Activated CD8-positive, alpha-beta memory T cell treated with anti-CD3 and anti-CD28 coated beads, Interleukin-2, amount 50 U/mL, for 4 hours (primary cell): Measurements from ENCODE around the gene HARBI1.
"Not testable (repeated sequence)": the region's sequence is repeated elsewhere in the genome, so short reads cannot be mapped to it uniquely, and the experiment has no call there.

Experiments
- DNase-seq: peaks from one replicate; pipeline ENCODE4 v3.0.0-alpha.2; 2020

HARBI1 gene

GRCh38 chr11:46594785-46595184, 22.2 kb downstream of the HARBI1 start:
- DNase-seq: no peak

GRCh38 chr11:46594374-46594700, 22.7 kb downstream of the HARBI1 start:
- DNase-seq: no peak

GRCh38 chr11:46593550-46594373, 23.3 kb downstream of the HARBI1 start, which contains the start of gene AMBRA1:
AMBRA1 (minus strand) TSS chr11:46594023; CDS start chr11:46548380, 45,643 bp downstream.
- peak; percentile 76 for DNase-seq

DNA sequence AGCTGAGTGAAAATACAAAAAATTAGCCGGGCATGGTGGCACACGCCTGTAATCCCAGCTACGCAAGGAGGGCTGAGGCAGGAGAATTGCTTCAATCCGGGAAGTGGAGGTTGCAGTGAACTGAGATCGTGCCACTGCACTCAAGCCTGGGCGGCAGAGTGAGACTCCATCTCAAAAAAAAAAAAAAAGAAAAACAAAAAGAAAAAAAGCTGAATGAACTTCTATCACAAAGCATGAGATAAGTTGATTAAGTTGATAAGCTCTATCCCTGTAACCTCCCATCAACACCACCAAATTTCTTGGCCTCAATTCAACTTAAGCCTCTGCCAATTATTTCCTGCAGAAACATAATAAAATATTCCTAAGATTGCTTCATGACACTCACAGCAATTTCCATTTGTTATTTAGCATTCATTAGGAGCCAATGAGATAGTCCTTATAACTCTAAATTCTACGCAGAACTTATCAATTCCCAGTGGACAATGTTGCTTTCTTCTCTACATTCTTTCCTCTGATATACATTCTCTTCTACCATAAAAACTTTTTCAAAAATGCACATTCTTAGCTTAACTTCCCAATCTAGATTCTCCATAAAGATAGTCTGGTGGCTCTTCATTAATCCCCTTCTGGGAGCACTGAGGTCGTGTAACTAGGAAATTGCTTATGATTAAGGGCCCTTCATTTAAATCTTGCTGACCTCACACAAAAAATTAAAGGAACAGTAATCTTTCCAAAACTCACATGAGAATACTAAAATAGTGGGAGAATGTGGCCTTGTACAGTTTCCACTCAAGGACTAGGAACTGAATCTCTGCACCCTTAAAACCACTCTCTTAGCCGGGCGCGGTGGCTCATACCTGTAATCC, 26.1 kb downstream of the HARBI1 start:
- no peak for DNase-seq

GRCh38 chr11:46588915-46589314, 28.1 kb downstream of the HARBI1 start:
- DNase-seq: no peak

DNA sequence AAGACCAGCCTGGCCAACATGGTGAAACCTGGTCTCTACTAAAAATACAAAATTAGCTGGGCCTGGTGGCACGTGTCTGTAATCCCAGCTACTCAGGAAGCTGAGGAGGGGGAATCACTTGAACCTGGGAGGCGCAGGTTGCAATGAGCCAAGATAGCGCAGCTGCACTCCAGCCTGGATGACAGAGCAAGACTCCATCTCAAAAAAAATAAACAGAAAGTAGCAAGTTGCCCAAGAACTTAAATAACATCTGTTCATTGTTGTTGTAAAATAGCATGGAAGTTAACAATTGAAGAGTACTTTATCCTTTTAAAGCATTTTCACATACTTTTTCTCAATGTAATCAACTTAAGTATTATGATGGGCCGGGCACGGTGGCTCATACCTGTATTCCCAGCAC, 28.9 kb downstream of the HARBI1 start:
- no peak for DNase-seq

- DNase-seq: not testable (repeated sequence)
Measured at GRCh38 chr11:46583513-46583912, 33.5 kb downstream of the HARBI1 start.

- DNase-seq: no peak
Measured at GRCh38 chr11:46582588-46582987, 34.4 kb downstream of the HARBI1 start.

GRCh38 chr11:46577058-46577457, 40.0 kb downstream of the HARBI1 start:
- no peak for DNase-seq

GRCh38 chr11:46574656-46575055, 42.4 kb downstream of the HARBI1 start:
- DNase-seq: no peak

DNA sequence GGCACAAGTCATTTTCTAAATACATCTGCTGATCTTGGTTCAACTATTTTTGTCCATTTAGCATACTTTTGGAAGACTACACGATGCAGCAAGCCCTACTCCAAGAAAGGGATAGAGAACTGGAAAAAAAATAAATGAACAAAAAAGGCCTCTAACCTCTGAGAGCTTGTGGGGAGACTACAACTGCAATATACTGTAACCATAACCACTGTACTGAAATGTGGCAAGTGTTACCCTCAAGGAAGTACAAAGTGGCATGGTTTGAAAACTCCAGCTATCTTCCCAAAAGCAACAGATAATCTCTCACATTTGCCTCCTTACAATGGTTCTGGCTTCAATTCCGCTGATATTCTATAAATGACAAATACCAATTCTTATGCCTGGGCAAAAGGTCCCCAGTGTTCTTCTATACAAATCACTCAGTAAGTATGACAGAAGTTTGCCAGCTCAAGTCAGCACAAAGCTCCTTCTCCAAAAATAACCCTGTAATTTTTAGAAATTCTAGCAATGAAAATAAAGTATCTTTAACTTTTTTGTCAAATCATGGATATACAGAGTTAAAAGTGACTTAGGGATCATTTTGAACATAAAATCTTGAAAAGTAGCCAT, 46.1 kb downstream of the HARBI1 start:
- DNase-seq: no peak

- DNase-seq: no peak
Measured at GRCh38 chr11:46565232-46565840, 51.7 kb downstream of the HARBI1 start.

GRCh38 chr11:46564459-46564858, 52.6 kb downstream of the HARBI1 start:
- no peak for DNase-seq

GRCh38 chr11:46562527-46562926, 54.5 kb downstream of the HARBI1 start:
- DNase-seq: no peak

DNA sequence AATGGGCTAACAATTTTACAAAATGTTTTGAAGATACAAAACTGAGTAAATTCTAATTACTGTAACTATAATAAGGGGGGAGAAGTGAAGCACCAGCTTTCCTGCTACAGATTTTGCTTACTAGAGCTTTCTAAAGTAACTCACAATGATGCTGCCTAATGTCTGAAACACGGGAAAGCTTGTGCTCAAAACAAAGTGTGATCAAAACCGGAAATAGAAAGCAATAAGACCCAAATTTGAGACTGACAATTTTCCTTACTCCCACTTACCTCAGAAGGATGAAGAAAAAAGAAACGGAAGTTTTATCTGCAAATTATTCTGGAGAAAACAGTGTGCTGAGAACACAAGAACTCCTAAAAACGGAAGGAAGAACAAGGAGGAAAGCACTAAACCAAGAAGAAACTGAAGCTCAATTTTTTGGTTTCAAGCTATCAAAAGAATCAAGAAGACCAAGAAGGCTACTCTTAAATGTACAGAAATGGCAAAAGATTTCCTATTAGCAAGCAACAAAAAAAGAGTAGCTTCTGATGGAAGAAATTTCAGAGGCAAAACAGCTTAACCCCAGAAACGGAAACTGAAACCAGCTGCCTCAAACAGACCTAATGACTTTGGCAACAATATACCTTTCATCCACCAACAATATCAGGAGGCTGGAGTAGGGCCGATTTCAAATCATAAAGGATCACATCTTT, 56.6 kb downstream of the HARBI1 start:
- no peak for DNase-seq

DNA sequence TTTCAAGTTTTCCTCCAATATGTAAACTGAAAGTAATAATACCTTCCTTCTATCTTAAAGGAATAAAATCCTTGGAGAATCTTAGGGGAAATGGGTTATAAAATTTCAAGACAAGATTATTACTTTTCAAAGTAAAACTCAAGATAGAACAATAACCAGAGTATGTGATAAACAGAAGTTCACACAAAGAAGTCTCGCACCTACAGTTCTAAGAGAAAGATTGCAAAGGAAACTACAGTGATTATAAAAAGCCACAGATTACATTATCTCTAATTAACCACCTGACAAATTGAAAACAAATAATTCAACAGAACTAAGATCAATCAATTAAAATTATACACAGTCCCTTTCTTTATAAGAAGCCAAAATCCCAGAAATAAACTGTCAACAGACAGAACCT, 57.2 kb downstream of the HARBI1 start:
- no peak for DNase-seq

DNA sequence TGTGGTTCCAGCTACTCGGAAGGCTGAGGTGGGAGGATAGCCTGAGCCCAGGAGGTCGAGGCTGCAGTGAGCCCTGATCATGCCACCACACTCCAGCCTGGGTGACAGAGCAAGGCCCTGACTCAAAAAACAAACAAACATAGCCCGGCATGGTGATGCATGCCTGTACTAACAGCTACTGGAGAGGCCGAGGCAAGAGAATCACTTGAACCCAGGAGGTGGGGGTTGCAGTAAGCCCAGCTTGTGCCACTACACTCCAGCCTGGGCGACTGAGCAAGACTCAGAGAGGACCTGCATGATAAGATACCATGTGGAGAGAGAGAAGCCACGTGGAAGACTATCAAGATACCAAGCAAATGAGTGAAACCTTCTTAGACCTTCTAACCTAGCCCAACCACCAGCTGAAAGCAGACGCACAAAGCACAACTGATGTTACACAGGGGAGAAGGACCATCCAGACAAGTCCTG, 59.3 kb downstream of the HARBI1 start:
- no peak for DNase-seq

DNA sequence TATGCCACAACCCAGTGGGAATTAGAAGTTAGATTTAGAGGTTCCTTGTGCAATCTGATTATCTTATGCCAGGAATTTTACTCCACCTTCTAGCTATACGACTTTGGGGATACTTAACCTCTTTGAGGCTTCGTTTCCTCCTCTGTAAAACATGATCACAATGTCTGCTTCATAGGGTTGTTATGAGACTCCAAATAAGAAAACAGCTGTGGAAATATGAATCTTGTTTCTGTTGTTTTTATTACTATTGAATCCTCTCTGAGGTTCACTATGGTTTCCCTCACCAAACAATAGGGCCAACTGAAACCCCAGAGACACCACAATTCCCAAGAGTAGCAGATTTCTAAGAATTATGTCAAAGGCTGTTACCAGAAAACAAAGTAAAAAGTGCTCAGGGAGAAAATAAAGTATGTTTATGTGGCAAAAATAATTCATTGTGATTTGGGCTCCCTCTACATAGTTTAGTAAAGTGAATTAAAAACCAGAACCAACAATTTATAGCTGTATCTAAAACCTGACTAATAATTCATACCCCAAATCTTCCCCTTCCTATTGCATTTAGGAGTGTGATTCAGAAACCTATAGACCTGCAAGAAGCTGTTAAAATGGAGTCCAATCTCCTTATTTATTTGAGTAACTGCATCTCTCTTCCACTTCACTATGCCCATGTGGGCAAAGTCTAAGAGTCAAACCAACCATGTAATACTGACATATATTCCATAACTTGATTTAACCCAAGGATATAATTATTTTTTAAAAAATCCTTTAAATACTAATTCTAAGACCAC, 61.6 kb downstream of the HARBI1 start:
- no peak for DNase-seq

DNA sequence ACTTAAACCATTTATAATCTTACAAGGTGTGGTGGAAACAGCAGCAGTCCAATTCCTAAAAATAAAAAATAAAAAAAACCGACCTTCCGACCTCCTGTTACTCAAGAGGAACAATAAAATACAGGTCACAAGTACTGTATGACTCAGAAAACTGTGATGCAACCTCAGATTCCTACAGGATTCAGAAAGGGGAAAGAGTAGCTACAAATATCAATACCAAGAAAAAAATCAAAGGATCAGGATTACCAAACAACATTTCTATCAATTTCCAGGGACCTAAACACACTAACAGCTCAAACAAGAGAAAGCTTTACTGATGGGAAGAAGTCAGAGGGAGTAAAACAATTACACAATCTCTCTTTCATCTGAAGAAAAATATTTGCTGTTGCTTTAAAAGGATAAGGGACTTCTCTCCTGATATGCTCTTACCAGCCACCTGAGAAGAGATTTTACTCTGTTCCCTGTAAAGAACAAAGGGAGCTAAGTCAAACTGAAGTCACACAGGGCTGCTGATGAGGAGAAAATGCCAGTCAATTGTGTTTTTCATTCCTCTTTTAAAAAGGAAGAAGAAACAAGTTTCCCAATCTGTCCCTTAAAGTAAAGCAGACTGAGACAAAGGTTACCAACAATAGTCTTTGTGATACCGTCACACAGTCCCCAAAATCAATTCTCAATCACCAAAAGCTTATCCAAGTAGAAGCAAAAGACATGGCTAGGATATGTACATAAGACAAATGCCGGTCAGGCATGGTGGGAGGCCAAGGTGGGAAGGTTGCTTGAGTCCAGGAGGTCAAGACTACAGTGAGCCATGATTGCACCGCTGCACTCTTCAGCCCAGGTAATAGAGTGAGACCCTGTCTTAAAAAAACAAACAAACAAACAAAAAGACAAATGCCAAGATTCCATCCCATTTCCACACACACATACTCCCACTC, 62.5 kb downstream of the HARBI1 start:
- DNase-seq: no peak

GRCh38 chr11:46553814-46554212, 63.2 kb downstream of the HARBI1 start:
- DNase-seq: no peak
